Kidney (tissue), 14 donors: ENCODE results near the gene PEBP1. TPM values are rescaled to one million over a fixed set of nuclear protein-coding genes. Genes with fewer than 3 reads are reported as not detected.

Experiments used
- DNase-seq, 5 donors: peaks; one replicate each; pipeline ENCODE4 v3.0.0-alpha.2; 2013 to 2020
- FAIRE-seq: peaks from 2 replicates; lab custom pipeline; 2012; peaks lifted over from hg19 to GRCh38; lab: Jason Lieb, UNC
- H3K27ac ChIP-seq, 2 donors: one replicate each; pipeline ENCODE4 v1.7.0; 2013; ENCODE audit warnings: low read depth in 2 of 2, low read length in 2 of 2, inconsistent platforms in 1 of 2
- H3K27me3 ChIP-seq: one replicate; pipeline ENCODE4 v1.7.1; 2013; ENCODE audit warnings: low read length, inconsistent platforms; ENCODE audit not compliant: control insufficient read depth, insufficient read depth
- H3K36me3 ChIP-seq, 3 donors: one replicate each; pipeline versions ENCODE4 v1.7.0 to v1.7.1; 2013; ENCODE audit warnings: low read length in 3 of 3, control low read depth in 1 of 3, inconsistent platforms in 1 of 3; ENCODE audit not compliant: insufficient read depth in 3 of 3, control insufficient read depth in 2 of 3
- H3K4me1 ChIP-seq, 3 donors: one replicate each; pipeline versions ENCODE4 v1.7.0 to v1.7.1; 2013; ENCODE audit warnings: low read length in 3 of 3, inconsistent platforms in 1 of 3, low read depth in 1 of 3; ENCODE audit not compliant: control insufficient read depth in 2 of 3, insufficient read depth in 2 of 3
- H3K4me3 ChIP-seq, 3 donors: one replicate each; pipeline versions ENCODE4 v1.7.0 to v1.8.1; 2013; ENCODE audit warnings: low read length in 3 of 3, control low read depth in 1 of 3, inconsistent platforms in 1 of 3
- H3K9ac ChIP-seq, 3 donors: one replicate each; pipeline versions ENCODE4 v1.7.0 to v1.7.1; 2013; ENCODE audit warnings: low read length in 3 of 3, control low read depth in 1 of 3, inconsistent platforms in 1 of 3
- H3K9me3 ChIP-seq, 3 donors: one replicate each; pipeline versions ENCODE4 v1.7.0 to v1.7.1; 2013; ENCODE audit warnings: low read length in 3 of 3, control low read depth in 1 of 3, inconsistent platforms in 1 of 3; ENCODE audit not compliant: control insufficient read depth in 2 of 3, insufficient read depth in 1 of 3
- CTCF ChIP-seq: IDR thresholded peaks from 3 replicates; pipeline ENCODE4 v1.5.1; 2012; ENCODE audit warnings: mild to moderate bottlenecking, moderate library complexity, borderline replicate concordance; ENCODE audit not compliant: insufficient read depth; ENCODE audit errors: extremely low read depth
- intact Hi-C: fragments of 100-400 bp; cut with DNase I; formaldehyde crosslinking; loops from one replicate; pipeline ENCODE4 v1.11.1; 2022
- polyA plus RNA-seq: library from polyadenylated mRNA; stranded (reverse); fragments of 350-450 nt; fragmentation: Illumina TruSeq; extraction: RNeasy Lipid Tissue Mini Kit (QIAGEN cat#74804); gene quantifications from one replicate; pipeline ENCODE4 v1.2.3, GENCODE V29; 2014; ENCODE audit warnings: low read depth, low replicate concordance; ENCODE audit not compliant: insufficient read depth
- total RNA-seq: library from RNA; stranded (reverse); fragmentation: NEBNext Ultra II Directional; extraction: Animal tissue kit (Norgen Biotek cat#: 25700); gene quantifications from one replicate; pipeline ENCODE4 v1.2.1, GENCODE V29; 2021
- donor health status: control.
- donor health status: control.
- donor health status: control.
- donor health status: control.
- donor health status: control.
- donor health status: DM: yes; HTN: yes; CAD: no.
- donor health status: Normal renal cell carcinoma (clear cell type).

Gene PEBP1
- total and polyA plus RNA-seq, 2 donors from 2014 or later = 321 to 1,168 TPM

DNA sequence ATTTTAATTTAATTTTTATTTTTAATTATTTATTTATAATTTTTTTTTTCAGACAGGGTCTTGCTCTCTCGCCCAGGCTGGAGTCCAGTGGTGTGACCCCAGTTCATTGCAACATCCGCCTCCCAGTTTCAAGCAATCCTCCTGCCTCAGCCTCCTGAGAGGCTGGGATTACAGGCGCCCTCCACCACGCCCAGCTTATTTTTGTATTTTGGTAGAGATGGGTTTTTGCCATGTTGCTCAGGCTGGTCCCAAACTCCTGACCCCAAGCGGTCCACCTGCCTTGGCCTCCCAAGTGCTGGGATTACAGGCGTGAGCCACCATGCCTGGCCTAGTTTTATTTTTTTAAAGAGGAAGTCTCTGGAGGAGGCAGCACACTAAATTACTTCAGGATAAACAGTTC, 13.7 kb upstream of the PEBP1 start:
- H3K9me3 ChIP-seq = no peaks in the 10 kb centered on the region
- FAIRE-seq = no peak
- intact Hi-C loops = no loop called here
- no peak for TF ChIP-seq CTCF
- H3K36me3 ChIP-seq = no peaks in the 10 kb centered on the region
- H3K4me1 ChIP-seq = peaks cover 0 to 4% (median 4%) of the 10 kb centered on the region in 3 donors
- H3K27ac ChIP-seq = no peak overlapping the region
- no peak overlapping the region for H3K4me3 ChIP-seq
- H3K9ac ChIP-seq = no peak overlapping the region
- no peaks in the 10 kb centered on the region for H3K27me3 ChIP-seq
- peak in 1 of 5 donors; percentile 39 for DNase-seq

DNA sequence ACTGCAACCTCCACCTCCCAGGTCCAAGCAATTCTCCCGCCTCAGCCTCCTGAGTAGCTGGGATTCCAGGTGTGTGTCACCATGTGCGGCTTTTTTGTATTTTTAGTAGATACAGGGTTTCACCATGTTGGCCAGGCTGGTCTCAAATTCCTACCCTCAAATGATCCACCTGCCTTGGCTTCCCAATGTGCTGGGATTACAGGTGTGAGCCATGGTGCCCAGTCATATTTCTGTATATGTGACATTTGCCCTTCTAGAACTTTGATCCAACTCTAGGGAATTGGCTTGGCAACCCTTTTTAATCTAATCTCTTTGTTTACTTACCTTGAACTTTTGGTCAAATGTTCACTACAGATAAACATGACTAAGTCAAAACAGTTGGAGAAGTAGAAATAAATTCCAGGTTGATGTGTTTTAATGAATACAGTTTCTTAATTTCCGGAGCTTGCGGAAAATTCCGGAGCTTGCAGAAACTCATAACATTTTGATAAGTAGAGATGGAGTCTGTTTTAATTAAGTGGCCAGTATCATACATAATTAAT, 11.5 kb upstream of the PEBP1 start:
- Histone ChIP-seq H3K9ac (no peak overlapping the region), H3K36me3 (no peaks in the 10 kb centered on the region), H3K4me1 (peaks cover 0 to 4% (median 4%) of the 10 kb centered on the region in 3 donors), H3K9me3 (no peaks in the 10 kb centered on the region), H3K27me3 (no peaks in the 10 kb centered on the region), H3K4me3 (no peak overlapping the region), H3K27ac (no peak overlapping the region)
- intact Hi-C loops = no loop called here
- TF ChIP-seq CTCF = no peak
- DNase-seq (peak in 1 of 5 donors; percentile 22), FAIRE-seq (no peak)

DNA sequence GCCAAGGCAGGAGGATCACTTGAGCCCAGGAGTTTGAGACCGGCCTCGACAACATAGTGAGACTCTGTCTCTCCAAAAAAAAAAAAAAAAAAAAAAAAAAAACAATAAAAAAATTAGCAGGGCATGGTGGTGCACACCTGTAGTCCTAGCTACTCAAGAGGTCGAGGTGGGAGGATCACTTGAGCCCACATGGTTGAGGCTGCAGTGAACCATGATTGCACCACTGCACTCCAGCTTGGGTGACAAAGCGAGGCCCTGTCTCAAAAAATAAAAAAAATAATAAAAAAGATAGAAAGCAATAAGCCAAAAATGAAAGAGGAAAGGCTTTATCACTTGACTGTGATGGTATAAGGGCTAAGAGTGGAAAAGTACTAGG, 10.2 kb upstream of the PEBP1 start:
- TF ChIP-seq CTCF = no peak
- H3K36me3 ChIP-seq = no peaks in the 10 kb centered on the region
- no peak for DNase-seq
- no peak for FAIRE-seq
- peak overlapping the region; percentile 71 to 83 for H3K27ac ChIP-seq
- H3K27me3 ChIP-seq = no peaks in the 10 kb centered on the region
- H3K4me3 ChIP-seq = no peak overlapping the region
- H3K4me1 ChIP-seq = peaks cover 0 to 4% (median 4%) of the 10 kb centered on the region in 3 donors
- no peaks in the 10 kb centered on the region for H3K9me3 ChIP-seq
- H3K9ac ChIP-seq = no peak overlapping the region
- intact Hi-C loops = no loop called here
